HCT116 (cell line): Measurements from ENCODE around the gene METTL6. TPM values are rescaled to one million over a fixed set of nuclear protein-coding genes. Genes with fewer than 3 reads are reported as not detected.
A peak's percentile ranks its signal among the peaks of the same experiment; 100 is the strongest.

Experiments
- ATAC-seq: fragments of 200-7000 bp; cut with Tn5 transposase; 2 replicates; pipeline ENCODE4 v1.9.1; 2020; ENCODE audit warnings: mild to moderate bottlenecking, moderate library complexity
- BruUV-seq: library from RNA; stranded (reverse); fragments of 400-500 nt; replicated peaks from 2 replicates; lab custom pipeline; 2021; lab: Mats Ljungman, UMichigan
- CTCF ChIA-PET: fragments of 300-600 bp; sonication (Branson Sonifier 250); formaldehyde crosslinking; loops from one replicate; lab custom pipeline; 2021; ENCODE audit warnings: antibody characterized with exemption; lab: Charles Lee
- POLR2A ChIA-PET: fragments of 300-600, 350-600 bp; sonication (Branson Sonifier 250); formaldehyde crosslinking; loops from one replicate; lab custom pipeline; 2021; ENCODE audit warnings: antibody characterized with exemption; lab: Charles Lee
- RAD21 ChIA-PET, 2 experiments: fragments of 300-600 bp; sonication (Branson Sonifier 250); formaldehyde crosslinking; loops; one replicate each; lab custom pipeline; 2023; ENCODE audit warnings: low total read pairs in 2 of 2; ENCODE audit not compliant: uncharacterized antibody in 2 of 2, unreplicated experiment in 2 of 2, low non-redundant PET in 1 of 2; lab: Charles Lee
- DNase-seq: peaks from one replicate; pipeline ENCODE4 v3.0.0-alpha.2; 2010; ENCODE audit warnings: low read depth, low spot score
- H2AFZ ChIP-seq: fragments of 200-600 bp; shearing (Covaris generic), sonication (generic); 2 replicates; pipeline ENCODE4 v1.6.1; 2017; ENCODE audit warnings: low read depth, mixed run types, mixed read lengths, antibody characterized with exemption, low read length; ENCODE audit not compliant: poor library complexity, severe bottlenecking
- H3K27ac ChIP-seq: 2 replicates; pipeline ENCODE4 v1.5.1; 2012; ENCODE audit warnings: low read depth, low read length
- H3K27me3 ChIP-seq: fragments of 200-600 bp; sonication (generic); 2 replicates; pipeline ENCODE4 v1.6.1; 2016; ENCODE audit warnings: mixed run types, low read length, mixed read lengths; ENCODE audit not compliant: insufficient read depth
- H3K36me3 ChIP-seq, 2 experiments: fragments of 200-500 bp in 1 of 2; fragments of 200-600 bp in 1 of 2; sonication (Bioruptor generic) in 1 of 2; sonication (generic) in 1 of 2; 2 replicates each; pipeline versions ENCODE4 v1.5.1 to v1.6.1; 2014 to 2016; ENCODE audit warnings: low read length in 2 of 2, inconsistent platforms in 1 of 2, mixed read lengths in 1 of 2, mixed run types in 1 of 2; ENCODE audit not compliant: insufficient read depth in 2 of 2, control insufficient read depth in 1 of 2
- H3K4me1 ChIP-seq, 2 experiments: fragments of 200-600 bp in 1 of 2; sonication (generic) in 1 of 2; 2 replicates each; pipeline versions ENCODE4 v1.5.1 to v1.6.1; 2012 to 2017; ENCODE audit warnings: low read length in 2 of 2, inconsistent platforms in 1 of 2, mild to moderate bottlenecking in 1 of 2, mixed read lengths in 1 of 2, mixed run types in 1 of 2, moderate library complexity in 1 of 2; ENCODE audit not compliant: insufficient read depth in 2 of 2, control insufficient read depth in 1 of 2
- H3K4me2 ChIP-seq: fragments of 200-600 bp; sonication (generic); 2 replicates; pipeline ENCODE4 v1.6.1; 2017; ENCODE audit warnings: mixed run types, low read length, mixed read lengths
- H3K4me3 ChIP-seq, 2 experiments: fragments of 200-600 bp in 1 of 2; sonication (generic) in 1 of 2; replicated peaks in 1 of 2; 2 replicates each; pipeline ENCODE4 v1.5.1; 2011 to 2016; ENCODE audit warnings: low read length in 2 of 2, control low read depth in 1 of 2, low read depth in 1 of 2, mild to moderate bottlenecking in 1 of 2, mixed read lengths in 1 of 2, mixed run types in 1 of 2
- H3K79me2 ChIP-seq: fragments of 200-600 bp; sonication (generic); 2 replicates; pipeline ENCODE4 v1.6.1; 2017; ENCODE audit warnings: mild to moderate bottlenecking, mixed run types, low read length, moderate library complexity, mixed read lengths; ENCODE audit not compliant: insufficient read depth
- H3K9ac ChIP-seq: fragments of 200-600 bp; sonication (generic); 2 replicates; pipeline ENCODE4 v1.6.1; 2016; ENCODE audit warnings: low read length, mixed read lengths
- H3K9me2 ChIP-seq: fragments of 200-600 bp; sonication (generic), shearing (Covaris generic); 2 replicates; pipeline ENCODE4 v1.6.1; 2017; ENCODE audit warnings: mixed run types, mild to moderate bottlenecking, moderate library complexity; ENCODE audit not compliant: insufficient read depth
- H3K9me3 ChIP-seq, 2 experiments: fragments of 200-500 bp in 1 of 2; fragments of 200-600 bp in 1 of 2; sonication (Bioruptor generic) in 1 of 2; sonication (generic) in 1 of 2; 2 replicates each; pipeline ENCODE4 v1.6.1; 2014 to 2017; ENCODE audit warnings: low read length in 2 of 2, mixed read lengths in 2 of 2, inconsistent platforms in 1 of 2, low read depth in 1 of 2, mild to moderate bottlenecking in 1 of 2, mixed run types in 1 of 2, moderate library complexity in 1 of 2; ENCODE audit not compliant: control insufficient read depth in 1 of 2, insufficient read depth in 1 of 2
- H4K20me1 ChIP-seq: fragments of 200-600 bp; sonication (generic), shearing (Covaris generic); 2 replicates; pipeline ENCODE4 v1.6.1; 2017; ENCODE audit warnings: mixed run types, mild to moderate bottlenecking, moderate library complexity; ENCODE audit not compliant: insufficient read depth
- CBX3 ChIP-seq: IDR thresholded peaks from 2 replicates; pipeline ENCODE4 v1.6.1; 2012; ENCODE audit warnings: low read depth
- CEBPB ChIP-seq: IDR thresholded peaks from 2 replicates; pipeline ENCODE4 v1.6.1; 2012; ENCODE audit warnings: low read depth
- EGR1 ChIP-seq: IDR thresholded peaks from 2 replicates; pipeline ENCODE4 v1.6.1; 2012; ENCODE audit warnings: low read depth
- ELF1 ChIP-seq: IDR thresholded peaks from 2 replicates; pipeline ENCODE4 v1.6.1; 2012; ENCODE audit warnings: low read depth, borderline replicate concordance
- JUND ChIP-seq: IDR thresholded peaks from 2 replicates; pipeline ENCODE4 v1.6.1; 2012
- POLR2A ChIP-seq: IDR thresholded peaks from 2 replicates; pipeline ENCODE4 v1.7.0; 2011; ENCODE audit warnings: borderline replicate concordance; ENCODE audit not compliant: insufficient read depth, insufficient read length; ENCODE audit errors: extremely low read depth
- POLR2AphosphoS5 ChIP-seq: IDR thresholded peaks from 2 replicates; pipeline ENCODE4 v1.6.1; 2011; ENCODE audit warnings: mild to moderate bottlenecking, low read depth, low read length, moderate library complexity
- RAD21 ChIP-seq: IDR thresholded peaks from 2 replicates; pipeline ENCODE4 v1.6.1; 2012; ENCODE audit warnings: low read depth, mild to moderate bottlenecking
- SIN3A ChIP-seq: IDR thresholded peaks from 2 replicates; pipeline ENCODE4 v1.6.1; 2012; ENCODE audit warnings: low read depth
- SP1 ChIP-seq: IDR thresholded peaks from 2 replicates; pipeline ENCODE4 v1.6.1; 2012; ENCODE audit warnings: low read depth
- SRF ChIP-seq: IDR thresholded peaks from 2 replicates; pipeline ENCODE4 v1.6.1; 2012; ENCODE audit warnings: low read depth
- YY1 ChIP-seq: IDR thresholded peaks from 2 replicates; pipeline ENCODE4 v1.6.1; 2011; ENCODE audit warnings: low read length, low read depth, moderate library complexity, mild to moderate bottlenecking; ENCODE audit not compliant: insufficient replicate concordance; ENCODE audit errors: extremely low read depth
- intact Hi-C: fragments of 100-400 bp; cut with micrococcal nuclease; formaldehyde crosslinking; loops from 2 replicates; pipeline ENCODE4 v1.10.0; 2022
- total RNA-seq: library from RNA; stranded (reverse); gene quantifications from one replicate; pipeline ENCODE4 v1.2.1, GENCODE V29; 2021; ENCODE audit not compliant: unreplicated experiment
- TF ChIP-seq, protein P1 (sequence below): IDR thresholded peaks from 2 replicates; pipeline ENCODE4 v1.6.1; 2011; ENCODE audit warnings: mild to moderate bottlenecking, low read length, moderate library complexity; ENCODE audit not compliant: insufficient replicate concordance; ENCODE audit errors: extremely low read depth
- TF ChIP-seq, protein P2 (sequence below): IDR thresholded peaks from 2 replicates; pipeline ENCODE4 v1.6.1; 2012

Gene METTL6
- total RNA-seq, 1 experiment from 2014 or later = 14.7 TPM

DNA sequence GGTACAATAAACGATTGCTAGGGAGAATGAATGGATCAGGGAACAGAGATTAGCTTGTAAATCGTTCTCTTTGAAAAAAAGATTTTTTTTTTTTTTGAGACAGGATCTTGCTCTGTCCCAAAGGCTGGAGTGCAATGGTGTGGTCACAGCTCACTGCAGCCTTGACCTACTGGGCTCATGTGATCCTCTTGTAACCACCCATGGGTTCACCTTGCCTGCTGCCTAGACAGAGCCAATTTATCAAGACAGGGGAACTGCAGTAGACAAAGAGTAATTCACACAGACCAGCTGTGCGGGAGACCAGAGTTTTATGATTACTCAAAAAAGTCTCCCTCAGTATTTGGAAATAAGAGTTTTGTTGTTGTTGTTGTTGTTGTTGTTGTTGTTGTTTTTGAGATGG, 39.6 kb downstream of the METTL6 start:
- no peak overlapping the region for H3K4me3 ChIP-seq
- no peaks in the 10 kb centered on the region for H3K9me3 ChIP-seq
- H2AFZ ChIP-seq = no peak overlapping the region
- BruUV-seq = no TSS peak
- no peaks in the 10 kb centered on the region for H4K20me1 ChIP-seq
- H3K27ac ChIP-seq = no peak overlapping the region
- H3K27me3 ChIP-seq = no peaks in the 10 kb centered on the region
- 0 out of 2 replicates have a peak overlapping the region, but pooled peaks have one; percentile 21 for H3K4me2 ChIP-seq
- no peak for DNase-seq
- H3K4me1 ChIP-seq = peaks cover 3 to 24% of the 10 kb centered on the region in 2 experiments; a peak in 2 of 4 replicates
- no peaks in the 10 kb centered on the region for H3K36me3 ChIP-seq
- ChIA-PET RAD21 (no interaction called here), POLR2A (no interaction called here), CTCF (no interaction called here)
- ATAC-seq = 0 out of 2 replicates have a peak, but pooled peaks have one; percentile 11
- H3K9ac ChIP-seq = no peak overlapping the region
- H3K9me2 ChIP-seq = no peaks in the 10 kb centered on the region
- intact Hi-C loops = no loop called here
- TF ChIP-seq SIN3A = no peak
- no peak for TF ChIP-seq YY1
- no peak for TF ChIP-seq EGR1
- TF ChIP-seq SRF = no peak
- TF ChIP-seq POLR2A = no peak
- no peak for TF ChIP-seq POLR2AphosphoS5
- no peak for TF ChIP-seq SP1
- TF ChIP-seq, protein P1, sequence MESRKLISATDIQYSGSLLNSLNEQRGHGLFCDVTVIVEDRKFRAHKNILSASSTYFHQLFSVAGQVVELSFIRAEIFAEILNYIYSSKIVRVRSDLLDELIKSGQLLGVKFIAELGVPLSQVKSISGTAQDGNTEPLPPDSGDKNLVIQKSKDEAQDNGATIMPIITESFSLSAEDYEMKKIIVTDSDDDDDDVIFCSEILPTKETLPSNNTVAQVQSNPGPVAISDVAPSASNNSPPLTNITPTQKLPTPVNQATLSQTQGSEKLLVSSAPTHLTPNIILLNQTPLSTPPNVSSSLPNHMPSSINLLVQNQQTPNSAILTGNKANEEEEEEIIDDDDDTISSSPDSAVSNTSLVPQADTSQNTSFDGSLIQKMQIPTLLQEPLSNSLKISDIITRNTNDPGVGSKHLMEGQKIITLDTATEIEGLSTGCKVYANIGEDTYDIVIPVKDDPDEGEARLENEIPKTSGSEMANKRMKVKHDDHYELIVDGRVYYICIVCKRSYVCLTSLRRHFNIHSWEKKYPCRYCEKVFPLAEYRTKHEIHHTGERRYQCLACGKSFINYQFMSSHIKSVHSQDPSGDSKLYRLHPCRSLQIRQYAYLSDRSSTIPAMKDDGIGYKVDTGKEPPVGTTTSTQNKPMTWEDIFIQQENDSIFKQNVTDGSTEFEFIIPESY = no peak
- no peaks in the 10 kb centered on the region for H3K79me2 ChIP-seq

DNA sequence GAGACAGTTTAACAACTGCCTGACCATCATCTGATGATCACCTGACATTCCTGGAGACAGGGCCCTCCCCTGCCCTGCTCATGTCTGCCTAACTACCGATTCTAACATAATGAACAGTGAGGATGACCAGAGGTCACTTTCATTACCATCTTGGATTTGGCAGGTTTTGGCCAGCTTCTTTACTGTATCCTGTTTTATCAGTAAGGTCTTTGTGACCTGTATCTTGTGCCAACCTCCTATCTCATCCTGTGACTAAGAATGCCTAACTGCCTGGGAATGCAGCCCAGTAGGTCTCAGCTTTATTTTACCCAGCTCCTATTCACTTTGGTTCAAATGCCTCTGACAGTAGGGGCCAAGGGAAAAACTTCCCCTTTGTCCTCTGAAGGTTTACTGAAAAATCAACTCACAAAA, 40.2 kb downstream of the METTL6 start:
- H2AFZ ChIP-seq = no peak overlapping the region
- BruUV-seq = no TSS peak
- no peak overlapping the region for H3K27ac ChIP-seq
- peaks cover 3 to 29% of the 10 kb centered on the region in 2 experiments; a peak in 2 of 4 replicates for H3K4me1 ChIP-seq
- no peaks in the 10 kb centered on the region for H3K9me2 ChIP-seq
- no peaks in the 10 kb centered on the region for H4K20me1 ChIP-seq
- no peak overlapping the region for H3K9ac ChIP-seq
- ChIA-PET CTCF (no interaction called here), RAD21 (no interaction called here), POLR2A (no interaction called here)
- DNase-seq (no peak), ATAC-seq (peak; percentile 38)
- H3K36me3 ChIP-seq = no peaks in the 10 kb centered on the region
- H3K9me3 ChIP-seq = no peaks in the 10 kb centered on the region
- no peaks in the 10 kb centered on the region for H3K79me2 ChIP-seq
- H3K27me3 ChIP-seq = no peaks in the 10 kb centered on the region
- no peak overlapping the region for H3K4me3 ChIP-seq
- peak overlapping the region; percentile 21 for H3K4me2 ChIP-seq
- intact Hi-C loops = no loop called here
- TF ChIP-seq, protein P2, sequence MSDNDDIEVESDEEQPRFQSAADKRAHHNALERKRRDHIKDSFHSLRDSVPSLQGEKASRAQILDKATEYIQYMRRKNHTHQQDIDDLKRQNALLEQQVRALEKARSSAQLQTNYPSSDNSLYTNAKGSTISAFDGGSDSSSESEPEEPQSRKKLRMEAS = no peak
- peak; percentile 22; the same call in 1 of the 2 replicates for TF ChIP-seq SP1
- no peak for TF ChIP-seq POLR2A
- TF ChIP-seq ELF1 = no peak
- no peak for TF ChIP-seq POLR2AphosphoS5
- TF ChIP-seq CEBPB = no peak
- no peak for TF ChIP-seq RAD21
- peak; percentile 41; the same call in 1 of the 2 replicates for TF ChIP-seq JUND
- TF ChIP-seq CBX3 = 0 out of 2 replicates have a peak, but pooled peaks have one; percentile 15
- no peak for TF ChIP-seq SIN3A
- TF ChIP-seq, protein P1 = no peak
